Hematopoietic multipotent progenitor cell treated with erythropoietin and hydrocortisone succinate and interleukin-3 and kit ligand, for 4 days (in vitro differentiated cells): ENCODE results near the gene STK11.
A peak's percentile ranks its signal among the peaks of the same experiment; 100 is the strongest.

Source experiments
- DNase-seq: peaks from one replicate; pipeline ENCODE4 v3.0.0-alpha.2; 2015

Gene STK11, protein sequence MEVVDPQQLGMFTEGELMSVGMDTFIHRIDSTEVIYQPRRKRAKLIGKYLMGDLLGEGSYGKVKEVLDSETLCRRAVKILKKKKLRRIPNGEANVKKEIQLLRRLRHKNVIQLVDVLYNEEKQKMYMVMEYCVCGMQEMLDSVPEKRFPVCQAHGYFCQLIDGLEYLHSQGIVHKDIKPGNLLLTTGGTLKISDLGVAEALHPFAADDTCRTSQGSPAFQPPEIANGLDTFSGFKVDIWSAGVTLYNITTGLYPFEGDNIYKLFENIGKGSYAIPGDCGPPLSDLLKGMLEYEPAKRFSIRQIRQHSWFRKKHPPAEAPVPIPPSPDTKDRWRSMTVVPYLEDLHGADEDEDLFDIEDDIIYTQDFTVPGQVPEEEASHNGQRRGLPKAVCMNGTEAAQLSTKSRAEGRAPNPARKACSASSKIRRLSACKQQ

DNA sequence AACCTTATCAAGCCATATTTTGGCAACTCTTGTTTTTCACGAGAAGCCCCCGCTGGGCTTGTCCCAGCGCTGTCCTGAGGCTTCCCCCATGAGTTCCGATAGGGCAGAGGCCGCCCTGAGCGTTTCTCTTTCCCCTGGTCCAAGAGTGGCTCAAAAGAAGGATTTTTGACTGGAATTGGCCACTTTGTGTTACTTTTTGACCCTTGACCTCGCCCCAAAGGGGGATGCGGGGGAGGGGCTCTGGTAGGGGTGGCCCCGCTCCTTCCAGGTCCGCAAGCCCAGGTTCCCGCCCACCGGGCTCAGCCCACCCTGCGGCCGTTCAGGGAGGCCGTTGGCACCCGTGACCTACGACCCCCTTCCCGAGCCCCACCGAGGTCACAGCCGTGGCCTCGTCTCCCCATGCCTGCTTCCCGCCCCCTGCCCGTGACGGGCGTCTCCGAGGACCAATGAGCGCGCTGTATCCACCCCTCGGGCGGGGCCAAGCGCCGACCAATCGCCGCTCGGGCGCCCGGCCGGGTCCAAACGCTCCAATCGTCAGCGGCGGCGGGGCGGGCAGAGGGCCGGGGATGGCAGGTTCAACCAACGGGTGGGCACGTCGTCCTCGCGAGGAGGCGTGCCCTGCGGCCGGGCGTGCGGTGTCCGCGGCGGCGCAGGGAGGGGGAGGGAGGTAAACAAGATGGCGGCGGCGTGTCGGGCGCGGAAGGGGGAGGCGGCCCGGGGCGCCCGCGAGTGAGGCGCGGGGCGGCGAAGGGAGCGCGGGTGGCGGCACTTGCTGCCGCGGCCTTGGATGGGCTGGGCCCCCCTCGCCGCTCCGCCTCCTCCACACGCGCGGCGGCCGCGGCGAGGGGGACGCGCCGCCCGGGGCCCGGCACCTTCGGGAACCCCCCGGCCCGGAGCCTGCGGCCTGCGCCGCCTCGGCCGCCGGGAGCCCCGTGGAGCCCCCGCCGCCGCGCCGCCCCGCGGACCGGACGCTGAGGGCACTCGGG is at the start of gene STK11:
Gene STK11, plus strand, starts transcription at position 665 of the 986 bp plus-strand sequence. CDS start 1,136 bp downstream, outside the sequence.
- peak; percentile 99 for DNase-seq

DNA sequence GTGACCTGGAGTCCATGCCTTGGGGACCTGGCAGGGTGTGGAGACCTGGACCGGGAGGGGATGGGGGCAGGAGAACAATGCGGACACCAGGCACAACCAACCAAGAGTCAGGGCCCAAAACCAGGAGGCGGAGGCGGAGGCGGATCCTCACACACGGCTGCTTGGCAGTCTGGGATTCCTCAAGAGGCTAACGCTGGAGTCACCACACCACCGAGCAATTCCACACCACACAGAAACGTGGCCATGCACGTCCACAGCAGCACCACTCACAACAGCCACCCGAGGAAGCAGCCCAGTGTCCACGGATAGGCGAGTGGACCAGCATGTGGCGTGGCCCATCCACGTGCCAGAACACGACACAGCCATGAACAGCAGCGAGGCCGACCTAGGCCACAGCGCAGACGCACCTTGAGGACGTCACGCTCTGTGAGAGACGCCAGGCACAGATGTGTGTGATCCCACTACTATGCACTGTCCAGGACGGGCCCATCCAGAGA is 49.2 kb upstream of the STK11 start:
- no peak for DNase-seq

DNA sequence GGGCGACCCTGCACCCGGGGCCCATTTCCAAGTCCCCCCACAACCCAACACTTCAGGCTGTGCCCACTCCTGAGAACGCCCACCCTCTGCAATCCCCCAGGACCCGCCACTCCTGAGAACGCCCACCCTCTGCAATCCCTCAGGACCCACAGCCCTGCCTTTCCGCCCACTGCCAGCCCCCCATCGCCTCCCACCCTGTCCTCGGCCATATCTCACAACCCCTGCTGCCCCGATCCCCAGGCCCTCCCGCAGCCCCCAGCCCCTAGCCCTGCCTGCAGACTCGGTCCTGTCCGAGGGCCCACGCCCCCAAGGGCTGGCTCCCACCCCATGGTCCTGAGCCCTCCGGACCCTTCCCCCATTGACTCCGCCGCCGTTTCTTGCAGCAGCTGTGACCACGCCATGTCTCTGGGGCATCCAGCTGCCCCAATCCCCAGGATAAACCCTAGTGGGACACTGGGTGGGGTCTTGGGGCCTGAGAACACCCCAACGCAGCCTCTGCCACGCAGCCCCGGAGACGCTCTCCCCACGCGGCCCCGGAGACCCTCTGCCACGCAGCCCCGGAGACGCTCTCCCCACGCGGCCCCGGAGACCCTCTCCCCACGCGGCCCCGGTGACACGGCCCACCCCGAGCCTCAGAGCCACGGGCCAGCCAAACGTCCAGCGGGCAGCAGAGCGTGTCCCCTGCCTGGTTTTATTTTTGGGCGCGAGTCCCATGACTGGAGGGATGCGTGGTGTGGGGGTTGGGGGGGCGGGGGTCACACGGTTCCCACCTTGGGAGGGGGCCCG is 48.6 kb upstream of the STK11 start:
- no peak for DNase-seq

DNA sequence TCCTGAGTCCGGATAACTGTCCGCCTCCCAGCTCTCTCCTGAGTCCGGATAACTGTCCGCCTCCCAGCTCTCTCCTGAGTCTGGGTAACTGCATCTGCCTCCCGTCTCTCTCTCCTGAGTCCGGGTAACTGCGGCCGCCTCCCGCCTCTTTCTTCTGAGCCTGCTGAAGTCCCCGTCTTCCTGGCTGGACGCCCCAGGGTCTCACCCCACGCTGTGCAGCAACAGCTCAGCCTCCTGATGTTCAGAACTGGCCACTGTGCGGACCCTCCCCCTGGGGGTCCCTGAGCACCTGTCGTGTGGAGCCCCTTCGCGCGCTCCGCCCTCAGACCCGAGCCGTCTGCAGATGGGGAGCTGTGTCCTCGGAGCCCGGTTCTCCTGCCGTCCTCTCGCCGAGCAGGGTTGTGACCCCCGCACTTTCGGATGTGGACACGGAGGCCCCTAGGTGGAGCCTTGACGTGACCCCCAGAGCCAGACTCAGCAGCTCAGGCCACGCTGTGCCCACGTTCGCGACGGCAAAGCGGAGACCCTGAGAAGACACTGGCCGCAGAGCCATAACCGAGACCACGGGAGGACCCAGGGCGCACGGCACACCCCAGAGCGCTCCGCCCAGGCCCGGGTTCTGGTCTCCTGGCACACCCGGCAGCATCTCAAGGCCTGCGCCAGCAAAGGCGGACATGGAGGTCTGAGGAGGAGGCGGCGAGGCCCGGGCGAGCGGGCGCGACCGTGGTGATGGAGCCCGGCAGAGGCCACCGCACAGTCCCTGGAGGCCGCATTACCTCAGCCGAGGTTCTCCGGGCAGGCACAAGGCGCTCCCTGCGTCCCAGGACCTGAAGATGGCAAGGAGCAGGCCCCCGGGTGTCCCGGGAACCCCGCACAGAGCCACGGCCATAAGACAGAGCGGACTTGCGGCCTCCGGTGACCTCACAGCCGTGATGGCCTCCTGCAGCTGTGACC is 47.4 kb upstream of the STK11 start:
- no peak for DNase-seq

DNA sequence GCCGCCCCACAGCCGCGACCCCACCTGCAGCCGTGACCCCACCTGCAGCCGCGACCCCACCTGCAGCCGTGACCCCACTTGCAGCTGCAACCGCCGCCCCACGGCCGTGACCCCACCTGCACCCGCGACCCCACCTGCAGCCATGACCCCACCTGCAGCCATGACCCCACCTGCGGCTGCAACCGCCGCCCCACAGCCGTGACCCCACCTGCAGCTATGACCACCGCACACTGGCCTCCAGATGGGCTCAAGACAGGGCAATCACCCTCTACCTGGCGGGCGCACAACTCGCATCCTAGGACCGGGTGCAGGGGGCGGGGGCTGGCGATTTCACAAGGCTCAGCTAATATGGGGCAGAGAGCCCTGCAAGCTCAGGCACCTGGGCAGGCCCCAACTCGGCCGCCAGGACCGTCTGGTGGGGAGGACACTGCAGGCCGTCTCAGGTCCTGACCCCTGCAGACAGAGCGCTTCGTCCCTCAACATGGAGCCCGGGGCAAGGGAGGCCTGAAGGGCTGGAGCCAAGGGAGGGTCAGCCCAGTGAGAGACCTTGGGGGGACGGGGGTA is 46.6 kb upstream of the STK11 start:
- no peak for DNase-seq

DNA sequence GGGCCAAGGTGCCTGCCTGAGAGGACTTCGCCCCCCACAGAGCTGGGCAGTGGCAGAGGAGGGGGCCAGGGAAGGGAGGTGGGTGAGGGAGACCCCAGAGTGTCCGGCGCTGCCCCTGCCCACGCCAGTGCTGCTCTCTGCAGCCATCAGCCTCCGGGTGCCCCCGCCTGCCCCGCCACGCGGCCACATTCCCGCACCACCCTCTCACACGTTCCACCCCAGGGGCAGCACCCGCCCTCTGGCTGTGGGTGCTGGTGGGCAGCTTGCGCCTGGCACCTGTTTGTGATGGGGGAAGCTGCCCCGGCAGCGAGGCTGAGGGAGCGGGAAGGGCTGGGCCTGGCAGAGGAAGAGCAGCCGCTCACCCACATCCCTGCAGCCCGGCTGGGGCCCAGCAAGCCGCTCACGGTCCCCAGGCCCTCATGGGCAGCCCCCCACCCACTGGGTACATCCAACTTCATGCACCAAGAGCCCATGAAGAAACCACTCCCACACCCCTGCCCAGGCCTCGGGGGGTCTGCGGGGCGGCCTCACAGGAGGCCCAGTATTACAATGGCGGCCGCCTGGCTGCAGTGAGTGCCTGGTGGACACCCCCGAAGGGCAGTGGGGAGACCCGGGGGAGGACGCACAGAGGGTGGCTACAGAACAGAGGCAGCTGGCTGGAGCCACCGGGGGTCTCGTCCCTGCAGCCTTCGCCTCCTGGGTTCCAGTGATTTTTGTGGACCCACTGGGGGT is 45.5 kb upstream of the STK11 start:
- no peak for DNase-seq

DNA sequence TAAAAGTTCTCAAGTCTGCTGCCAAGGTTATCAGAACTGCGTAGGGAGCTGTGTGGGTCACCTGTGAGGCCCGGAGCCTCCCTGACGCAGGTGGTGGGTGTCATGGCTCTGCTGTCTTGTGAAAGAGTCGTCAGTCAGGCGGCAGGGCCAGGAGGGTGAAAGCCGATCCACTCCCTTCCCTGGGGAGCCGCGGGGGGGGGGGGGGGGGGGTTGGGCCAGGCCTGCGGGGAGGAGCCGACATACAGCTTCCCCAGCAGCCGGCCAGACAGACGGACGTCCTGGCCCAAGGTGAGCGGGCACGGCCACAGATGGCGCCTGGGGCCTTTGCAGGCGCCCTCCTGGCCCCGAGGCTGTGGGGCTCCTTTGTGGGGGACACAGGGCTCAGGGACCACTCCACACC is 43.9 kb upstream of the STK11 start:
- no peak for DNase-seq

DNA sequence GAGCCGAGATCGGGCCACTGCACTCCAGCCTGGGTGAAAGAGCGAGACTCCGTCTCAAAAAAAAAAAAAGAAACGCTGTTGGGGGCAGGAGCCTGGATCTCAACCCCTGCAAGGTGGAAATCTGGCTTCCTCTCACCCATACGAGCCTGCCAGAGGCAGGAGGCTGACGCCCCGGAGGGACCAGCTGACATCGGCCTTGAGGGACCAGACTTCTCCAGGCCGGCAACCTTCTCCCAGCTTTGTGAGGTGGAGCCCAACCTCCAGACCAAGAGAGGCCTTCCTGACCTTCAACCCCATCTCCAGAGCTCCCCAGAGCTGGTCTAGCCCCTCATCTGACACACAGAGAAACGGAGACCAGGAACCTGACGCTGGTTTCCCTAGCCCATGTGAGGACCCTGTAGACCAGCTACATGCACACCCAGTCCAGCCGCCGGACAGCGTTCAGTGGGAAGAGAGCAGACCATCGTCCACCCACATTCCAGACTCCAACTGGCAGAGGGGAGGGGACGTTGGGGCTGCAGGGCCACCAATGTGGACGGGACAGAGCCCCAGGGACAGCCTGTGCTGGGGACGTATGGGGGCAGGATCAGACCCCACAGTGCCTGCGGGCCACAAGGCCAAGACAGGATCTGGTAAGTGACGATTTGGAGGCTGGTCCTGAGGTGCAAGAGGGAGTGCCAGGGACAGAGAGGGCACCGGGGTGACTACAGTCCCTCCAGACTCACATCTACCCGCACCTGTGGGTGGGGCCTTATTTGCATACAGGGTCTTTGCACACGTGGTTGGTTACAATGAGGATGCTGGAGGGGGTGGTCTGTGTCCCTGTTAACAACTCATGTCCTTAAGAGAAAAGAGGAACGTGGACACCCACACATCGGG is 42.9 kb upstream of the STK11 start:
- no peak for DNase-seq

DNA sequence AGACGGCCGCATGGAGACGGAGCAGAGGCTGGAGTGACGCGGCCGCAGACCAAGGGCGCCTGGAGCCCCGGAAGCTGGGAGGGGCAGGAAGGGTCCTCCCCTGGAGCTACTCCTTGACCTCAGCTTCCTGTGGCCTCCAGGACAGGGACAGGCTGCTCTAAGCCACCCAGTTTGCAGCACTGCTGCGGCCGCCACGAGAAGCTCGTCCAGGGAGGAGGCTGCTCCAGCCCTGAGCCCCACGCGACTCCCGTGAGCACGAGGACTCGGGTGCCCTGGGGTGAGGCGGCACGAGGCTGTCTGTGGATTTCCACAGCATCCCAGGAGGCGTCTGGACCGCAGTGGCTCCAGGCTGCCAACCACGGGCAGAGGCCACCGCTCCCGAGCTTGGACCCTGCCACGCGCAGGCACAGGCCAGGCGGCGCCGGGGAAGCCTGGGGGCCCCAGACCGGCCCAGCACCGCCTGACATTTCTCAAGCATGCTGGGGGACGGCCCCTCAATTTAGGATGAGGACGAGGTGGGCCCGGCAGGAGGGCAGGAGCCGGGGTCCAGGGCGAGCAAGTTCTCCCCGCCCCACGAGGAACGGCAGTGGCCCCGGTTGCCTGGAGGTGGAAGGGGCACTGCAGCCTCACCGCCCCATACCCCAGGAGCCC is 42.2 kb upstream of the STK11 start:
- no peak for DNase-seq

DNA sequence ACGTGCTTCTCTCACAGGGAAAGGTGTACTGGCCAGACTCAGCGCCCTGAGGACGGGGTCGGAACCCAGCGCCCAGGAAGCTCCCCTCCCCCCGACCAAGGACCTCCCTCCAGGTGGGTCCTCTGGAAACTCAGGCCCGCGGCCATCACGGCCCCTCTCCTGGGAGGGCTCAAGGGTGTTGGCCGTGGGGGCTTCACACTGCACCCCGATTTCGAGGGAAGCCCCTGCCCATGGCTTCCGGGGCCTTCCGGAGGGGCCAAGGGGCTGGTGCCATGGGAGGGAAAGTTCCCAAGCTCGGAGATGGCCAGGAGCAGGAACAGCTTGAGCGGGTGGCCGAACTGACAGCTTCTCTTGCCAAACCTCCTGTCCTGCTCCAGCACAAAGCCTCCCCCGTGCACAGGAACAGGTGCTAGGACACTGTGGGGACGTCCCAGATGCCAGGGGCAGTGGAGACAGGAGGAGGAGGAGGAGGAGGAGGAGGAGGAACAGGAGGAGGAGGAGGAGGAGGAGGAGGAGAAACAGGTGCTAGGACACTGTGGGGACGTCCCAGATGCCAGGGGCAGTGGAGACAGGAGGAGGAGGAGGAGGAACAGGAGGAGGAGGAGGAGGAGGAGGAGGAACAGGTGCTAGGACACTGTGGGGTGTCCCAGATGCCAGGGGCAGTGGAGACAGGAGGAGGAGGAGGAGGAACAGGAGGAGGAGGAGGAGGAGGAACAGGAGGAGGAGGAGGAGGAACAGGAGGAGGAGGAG is 41.5 kb upstream of the STK11 start:
- DNase-seq, result no peak

DNA sequence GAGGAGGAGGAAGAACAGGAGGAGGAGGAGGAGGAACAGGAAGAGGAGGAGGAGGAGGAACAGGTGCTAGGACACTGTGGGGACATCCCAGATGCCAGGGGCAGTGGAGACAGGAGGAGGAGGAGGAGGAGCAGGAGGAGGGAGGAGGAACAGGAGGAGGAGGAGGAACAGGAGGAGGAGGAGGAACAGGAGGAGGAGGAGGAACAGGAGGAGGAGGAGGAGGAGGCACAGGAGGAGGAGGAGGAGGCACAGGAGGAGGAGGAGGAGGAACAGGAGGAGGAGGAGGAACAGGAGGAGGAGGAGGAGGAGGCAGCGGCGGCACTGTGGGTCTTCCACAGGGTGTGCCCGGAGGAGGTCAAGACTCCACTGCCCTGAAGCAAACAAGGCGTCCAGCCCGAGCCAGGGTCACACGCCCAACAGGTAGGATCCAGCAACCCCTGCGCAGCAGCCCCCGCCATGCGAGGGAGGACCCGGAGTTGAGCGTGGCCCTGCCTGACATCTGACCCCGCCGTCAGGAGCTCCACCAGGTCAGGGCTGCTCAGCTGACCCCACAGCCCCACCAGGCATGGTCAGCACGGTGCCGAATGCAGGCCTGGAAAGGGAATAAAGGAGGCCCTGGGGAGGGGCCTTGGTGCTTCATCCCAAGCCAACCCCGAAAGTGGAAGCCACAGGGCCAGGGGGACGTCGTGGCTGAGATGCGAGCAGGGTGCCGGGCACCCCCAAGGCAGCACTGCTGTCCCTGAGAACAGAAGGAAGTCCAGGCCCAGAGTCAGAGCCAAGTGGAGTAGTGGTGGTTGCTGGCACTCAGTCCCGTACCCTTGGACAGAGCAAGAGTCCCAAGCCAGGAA is 40.7 kb upstream of the STK11 start:
- DNase-seq, result no peak

DNA sequence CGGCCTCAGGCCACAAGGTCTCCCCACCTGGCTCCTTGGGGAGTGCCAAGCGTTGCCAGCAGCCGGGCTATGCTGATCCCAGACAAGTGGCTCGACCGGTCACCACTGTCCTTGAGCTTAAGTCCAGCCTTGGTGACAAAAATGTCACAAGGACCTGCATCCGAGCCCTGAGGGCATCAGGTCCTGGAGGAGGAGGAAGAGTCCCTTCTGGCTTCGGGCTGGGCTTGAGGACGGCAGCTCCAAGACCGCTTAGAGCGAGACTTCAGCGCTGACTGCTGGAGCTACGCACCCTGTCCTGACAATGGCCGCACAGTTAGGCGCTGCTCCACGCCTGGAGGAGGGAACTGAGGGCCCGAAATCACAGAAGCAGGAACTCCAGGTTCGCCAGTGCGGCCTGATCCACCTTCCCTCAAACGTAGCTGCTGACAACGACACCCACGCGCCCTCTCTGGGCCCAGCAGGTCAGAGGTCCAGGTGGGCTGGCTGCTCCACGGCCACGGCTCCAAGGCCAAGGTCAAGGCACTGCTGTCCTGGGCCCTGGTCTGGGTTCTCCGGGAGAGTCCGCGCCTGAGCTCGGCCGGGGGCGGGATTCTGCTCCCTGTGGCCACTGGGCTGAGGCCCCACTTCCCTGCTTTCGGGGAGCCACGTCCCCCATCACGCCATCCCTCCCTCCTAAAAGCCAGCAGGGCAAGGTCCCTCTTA is 38.6 kb upstream of the STK11 start:
- no peak for DNase-seq

DNA sequence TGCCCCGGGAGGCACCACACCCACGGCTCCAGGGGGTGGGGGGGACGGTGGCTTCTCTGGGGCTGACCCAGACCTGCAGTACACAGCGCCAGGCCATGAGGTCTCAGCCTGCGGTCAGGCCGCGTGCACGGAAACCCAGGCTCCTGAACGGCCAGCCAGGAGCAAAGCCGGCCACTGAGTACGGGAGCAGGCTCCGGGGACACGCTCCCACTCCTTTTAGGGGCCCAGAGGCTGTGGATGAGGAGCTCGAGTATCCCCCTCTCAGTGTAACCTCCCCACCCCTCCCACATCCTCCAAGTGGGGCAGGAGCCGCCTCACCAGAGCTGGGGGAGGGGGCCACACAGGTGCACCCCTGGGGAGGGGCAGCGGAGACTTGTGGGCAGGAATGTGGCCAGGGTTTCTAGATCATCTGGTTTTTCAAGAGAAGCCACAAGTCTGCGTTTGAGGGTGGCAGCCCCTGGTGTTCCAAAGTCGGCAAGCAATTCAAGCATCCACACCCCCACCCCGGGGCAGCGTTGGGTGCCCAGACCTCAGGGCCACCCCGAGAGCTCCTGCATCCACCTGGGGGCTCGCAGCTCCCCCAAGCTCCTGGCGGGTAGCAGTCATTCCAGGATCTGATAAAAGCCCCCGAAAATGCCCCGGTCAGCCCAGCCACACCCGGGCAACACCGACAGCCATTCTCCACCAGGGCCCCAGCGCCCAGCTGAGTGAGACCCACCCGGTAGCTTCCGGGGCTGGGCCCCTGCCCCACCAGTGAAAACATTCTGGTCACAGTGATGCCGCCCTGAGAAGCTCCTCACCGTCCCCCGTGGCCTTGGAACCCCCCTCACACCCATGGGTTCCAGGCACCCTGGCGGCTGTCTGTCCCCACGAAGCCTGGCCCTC is 37.6 kb upstream of the STK11 start:
- DNase-seq, result no peak

DNA sequence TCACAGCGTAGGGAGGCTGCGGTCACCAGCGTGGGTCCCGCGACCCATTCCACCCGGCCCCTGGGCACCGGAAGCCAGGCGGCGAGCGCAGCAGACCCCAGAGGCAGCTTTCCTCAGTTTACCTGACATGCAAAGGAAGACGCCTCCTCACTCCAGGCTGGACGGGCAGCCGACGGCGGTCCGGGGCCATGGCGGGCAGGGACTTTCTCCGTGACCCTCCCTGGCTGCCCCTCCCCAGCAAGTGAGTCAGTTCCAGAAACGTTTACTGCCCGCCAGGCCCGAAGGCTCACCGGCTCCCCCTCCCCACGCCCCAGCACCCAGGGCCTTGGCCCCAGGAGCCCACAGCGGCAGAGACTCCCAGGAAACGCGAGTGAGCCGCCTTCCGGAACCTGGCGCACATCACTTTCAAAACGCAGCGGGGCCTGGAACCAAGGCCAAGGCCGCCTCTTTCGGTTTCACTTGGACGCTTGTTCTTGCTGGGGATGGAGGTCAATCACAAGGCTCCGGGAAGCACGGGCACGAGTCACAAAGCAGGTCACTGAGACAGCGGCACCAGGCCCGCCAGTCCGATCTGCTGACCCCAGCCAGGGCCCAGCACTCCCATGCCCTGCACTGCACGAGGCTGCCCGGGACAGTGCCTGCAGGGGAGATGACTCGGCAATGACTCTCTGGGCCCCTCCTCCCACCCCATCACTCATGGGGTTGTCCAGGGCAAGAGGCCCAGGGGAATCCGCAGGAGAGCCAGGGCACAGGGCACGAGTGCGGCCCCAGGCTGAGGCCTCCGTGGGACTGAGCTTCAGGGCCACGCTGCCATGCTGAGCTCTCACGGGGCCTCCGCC is 36.8 kb upstream of the STK11 start:
- DNase-seq, result no peak
